ENCODE measurements around the gene GDPD5.

The GDPD5 gene

DNA sequence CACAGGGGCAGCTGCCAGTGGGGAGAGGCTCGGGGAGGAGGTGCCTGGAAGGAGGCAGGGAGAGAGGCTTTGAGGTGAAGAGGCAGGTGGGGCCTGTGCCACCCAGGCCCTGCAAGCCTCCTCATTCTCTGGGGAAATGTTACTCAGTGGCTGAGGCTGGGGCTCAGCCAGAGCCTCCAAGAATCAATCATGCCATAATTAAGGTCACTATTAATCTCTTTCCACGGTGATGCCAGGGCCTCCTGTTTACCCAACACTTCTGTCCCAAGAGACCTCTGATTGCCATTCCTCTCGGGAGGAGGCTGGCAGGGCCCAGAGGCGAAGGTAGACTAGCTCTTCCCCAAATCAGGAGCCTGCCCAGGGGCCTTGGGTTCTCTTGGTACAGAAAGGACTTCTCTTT, 38.4 kb downstream of the GDPD5 start:
- DNase-seq: no peak

GRCh38 chr11:75485742-75486141, 40.0 kb downstream of the GDPD5 start:
- DNase-seq: no peak

- DNase-seq: no peak
Observed at GRCh38 chr11:75482931-75483469, 42.7 kb downstream of the GDPD5 start.

GRCh38 chr11:75481922-75482606, 43.7 kb downstream of the GDPD5 start:
- DNase-seq: no peak

DNA sequence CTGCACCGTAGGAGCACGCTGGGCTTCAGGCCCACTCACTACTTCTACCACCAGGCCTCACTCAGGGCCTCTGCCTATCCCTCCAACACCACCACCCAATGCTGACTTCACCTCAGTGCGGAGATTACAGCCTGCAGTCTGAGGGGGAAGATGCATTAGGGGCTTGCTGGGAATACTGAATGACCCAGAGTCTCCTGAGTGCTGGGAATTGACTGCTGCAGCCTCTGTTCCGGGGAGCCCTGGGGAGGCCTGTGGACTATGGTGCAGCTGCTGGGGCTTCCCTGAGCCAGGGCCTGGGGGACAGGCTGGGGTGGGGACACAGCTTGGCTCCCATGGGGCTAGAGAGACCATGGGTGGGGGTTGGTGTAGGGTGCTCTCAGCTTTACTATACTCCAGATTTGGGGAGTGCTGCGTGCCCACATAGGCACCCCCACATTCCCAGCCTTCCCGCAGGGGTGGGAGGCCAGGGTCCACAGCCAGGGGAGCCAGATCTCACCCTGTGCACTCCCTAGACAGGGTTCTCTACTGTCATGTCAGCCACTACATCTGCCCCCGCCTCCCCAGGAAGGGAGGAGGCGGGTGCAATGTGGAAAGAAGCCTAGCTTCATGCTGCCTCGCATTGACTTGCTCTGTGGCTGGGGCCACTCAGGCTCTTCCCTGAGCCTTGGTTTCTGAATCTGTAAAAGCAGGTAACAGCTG, 44.4 kb downstream of the GDPD5 start:
- DNase-seq: no peak

DNA sequence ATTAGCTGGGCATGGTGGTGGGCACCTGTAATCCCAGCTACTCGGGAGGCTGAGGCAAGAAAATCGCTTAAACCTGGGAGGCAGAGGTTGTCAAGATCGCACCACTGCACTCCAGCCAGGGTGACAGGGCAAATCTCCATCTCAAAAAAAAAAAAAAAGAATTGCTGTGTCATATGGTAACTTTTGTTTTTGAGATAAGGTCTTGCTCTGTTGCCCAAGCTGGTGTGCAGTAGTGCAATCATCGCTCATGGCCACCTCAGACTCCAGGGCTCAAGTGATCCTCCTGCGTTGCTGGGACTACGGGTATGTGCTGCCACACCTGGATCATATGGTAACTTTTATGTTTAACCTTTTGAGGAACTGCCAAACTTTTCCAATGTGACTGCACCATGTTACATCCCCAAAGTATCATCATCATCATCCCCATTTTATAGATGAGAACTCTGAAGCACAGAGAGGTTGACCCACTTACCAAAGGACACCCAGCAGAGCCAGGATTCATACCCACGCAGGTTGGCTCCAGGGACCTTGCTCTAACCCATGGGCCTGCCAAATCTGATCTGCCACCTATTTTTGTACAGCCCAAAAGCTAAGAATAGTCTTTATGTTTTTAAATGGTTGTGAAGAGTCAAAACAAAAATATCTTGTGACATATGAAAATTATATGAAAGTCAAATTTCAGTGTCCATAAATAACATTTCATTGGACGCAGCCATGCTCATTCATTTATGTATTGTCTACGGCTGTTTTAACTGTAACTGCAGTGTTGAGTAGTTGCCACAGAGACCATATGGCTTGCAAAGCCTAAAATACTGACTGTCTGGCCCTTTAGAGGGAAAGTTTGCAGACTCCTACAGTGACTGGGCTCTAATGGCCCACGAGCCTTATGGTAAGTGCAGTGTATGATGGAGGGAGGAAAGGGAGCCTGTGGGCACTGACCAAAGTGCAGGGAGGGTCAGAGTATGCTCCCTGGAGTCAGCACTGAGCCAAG, 45.3 kb downstream of the GDPD5 start:
- DNase-seq: no peak

- no peak for DNase-seq
Observed at GRCh38 chr11:75479597-75480145, 46.1 kb downstream of the GDPD5 start.

DNA sequence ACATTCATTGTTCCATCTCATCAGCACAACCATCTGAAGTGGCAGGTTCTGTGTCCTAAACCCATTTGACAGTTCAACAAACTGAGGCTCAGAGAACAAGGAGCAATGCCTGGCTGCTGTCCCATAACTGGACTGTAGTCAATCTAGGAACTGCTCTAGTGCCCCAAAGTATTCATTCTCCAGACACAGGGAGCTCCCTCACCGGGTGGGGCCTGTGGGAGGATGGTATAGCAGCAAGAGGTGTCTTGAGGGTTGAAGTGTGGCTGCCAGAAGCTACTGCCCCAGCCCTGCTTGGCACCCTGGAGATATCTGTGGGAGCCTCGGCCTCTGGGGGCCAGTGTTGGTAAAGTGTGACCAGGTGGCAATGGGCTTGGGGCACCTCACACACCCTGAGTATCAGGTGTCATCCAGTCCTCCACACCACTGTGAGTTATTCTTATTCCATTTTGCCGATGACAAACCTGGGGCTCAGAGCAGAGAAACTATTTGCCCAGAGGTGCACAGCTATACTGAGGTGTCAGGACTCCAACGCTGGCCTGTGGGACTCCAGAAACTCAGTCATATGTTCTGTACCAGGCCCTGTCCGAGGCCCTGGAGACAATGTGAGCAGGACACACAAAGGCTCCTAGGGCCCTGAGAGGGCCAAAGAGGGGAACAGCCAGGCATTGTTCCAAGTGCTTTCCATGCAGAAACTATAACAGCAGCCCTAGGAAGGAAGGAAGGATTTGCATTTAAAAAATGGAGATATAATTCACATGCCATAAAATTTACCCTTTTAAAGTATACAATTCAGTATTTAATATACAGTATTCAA, 46.8 kb downstream of the GDPD5 start:
- no peak for DNase-seq

DNA sequence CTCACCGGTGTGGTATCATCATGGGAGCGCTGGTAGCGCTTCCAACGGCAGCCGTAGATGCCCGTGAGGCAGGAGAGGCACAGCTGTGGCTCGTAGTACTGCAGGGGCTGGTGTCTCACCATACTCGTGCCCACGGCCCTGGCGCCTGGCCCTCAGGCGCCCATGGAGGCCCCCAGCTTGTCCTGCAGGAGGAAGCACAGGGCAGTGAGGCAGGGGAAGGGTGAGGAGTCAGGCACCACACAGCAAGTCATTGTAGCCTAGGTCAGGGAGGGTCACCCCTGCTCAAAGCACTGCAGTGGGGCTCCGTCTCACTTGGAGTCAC, 48.2 kb downstream of the GDPD5 start:
- DNase-seq: no peak

DNA sequence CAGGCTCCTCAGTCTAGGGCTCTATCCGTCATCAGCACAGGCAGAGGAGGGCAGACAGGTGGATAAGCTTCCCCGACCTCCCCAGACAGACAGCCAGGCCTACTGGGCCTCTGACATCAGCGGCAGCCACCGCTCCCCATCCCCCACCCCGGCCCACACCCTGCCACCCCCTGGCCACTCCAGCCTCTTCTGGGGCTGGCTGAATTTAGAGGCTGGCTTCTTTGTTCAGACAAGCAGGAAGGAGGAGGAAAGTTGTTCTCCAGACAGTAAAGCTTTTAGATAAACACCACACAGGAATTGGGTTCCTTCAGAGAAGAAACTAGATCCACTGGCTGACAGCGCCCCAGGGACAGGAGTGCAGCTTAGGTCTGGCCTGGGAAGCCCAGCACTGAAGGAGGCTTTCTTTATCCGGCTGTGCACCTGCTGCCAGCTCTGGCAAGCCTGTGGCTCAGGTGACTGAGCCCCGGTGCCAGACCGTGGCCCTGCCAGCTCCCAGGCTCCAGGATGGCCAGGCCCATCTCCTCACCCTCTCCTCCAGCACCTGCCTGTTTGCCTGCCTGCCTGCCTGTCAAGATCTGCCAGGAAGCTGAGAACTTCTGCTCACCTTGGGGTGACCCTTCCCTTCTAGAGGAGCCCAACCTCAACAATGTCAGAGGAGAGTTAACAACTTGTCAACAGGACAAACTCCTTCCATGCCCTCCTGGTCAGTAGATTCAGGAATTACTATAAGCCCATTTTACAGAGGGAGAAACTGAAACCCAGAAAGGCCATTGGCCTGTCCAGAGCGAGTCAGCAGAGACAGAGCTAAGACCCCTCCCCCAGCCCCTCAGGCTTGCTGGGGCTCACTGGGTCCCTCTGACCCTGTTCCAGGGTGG, 48.8 kb downstream of the GDPD5 start:
- peak; percentile 66 for DNase-seq

GRCh38 chr11:75475767-75476650, 49.7 kb downstream of the GDPD5 start:
- DNase-seq: no peak

- DNase-seq: no peak
Observed at GRCh38 chr11:75474878-75475766, 50.6 kb downstream of the GDPD5 start.

DNA sequence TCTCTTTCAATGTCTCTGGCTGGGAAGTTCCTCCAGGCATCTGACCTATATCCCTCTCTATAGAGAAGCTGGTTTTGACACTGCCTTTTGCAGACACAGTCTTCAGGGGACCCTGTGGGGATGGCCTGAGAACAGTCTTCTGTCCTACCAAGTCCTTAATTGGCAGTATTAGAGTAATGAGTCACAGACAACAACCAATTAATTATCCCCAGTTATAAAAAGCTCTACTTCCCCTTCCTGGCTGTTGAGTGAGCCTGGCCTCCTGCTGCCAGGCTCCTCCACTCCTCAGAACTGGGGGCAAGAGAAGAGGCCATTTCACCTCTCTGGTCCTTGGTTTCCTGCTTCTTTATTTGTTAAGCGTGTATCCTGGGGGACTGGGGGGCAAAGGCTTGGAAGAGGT, 51.5 kb downstream of the GDPD5 start:
- DNase-seq: no peak

DNA sequence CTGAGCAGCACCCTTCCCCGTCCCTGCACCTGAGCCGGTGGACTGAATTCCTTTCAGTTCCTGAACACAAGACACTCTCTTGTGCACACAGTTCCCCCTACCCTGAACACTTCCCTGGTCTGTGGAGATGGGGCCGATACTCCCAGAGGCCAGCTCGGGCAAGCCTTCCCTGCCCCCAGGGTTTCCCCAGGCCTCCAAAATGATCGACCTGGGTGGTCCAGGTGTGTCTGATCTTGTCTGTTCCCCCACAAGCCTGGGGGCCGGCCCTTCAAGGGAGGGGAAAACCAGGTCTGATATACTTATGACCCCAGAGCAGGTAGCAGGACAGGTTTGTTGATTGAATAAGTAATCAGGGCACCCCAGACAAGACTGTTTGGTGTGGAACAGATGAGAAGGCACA, 52.1 kb downstream of the GDPD5 start:
- DNase-seq: no peak

DNA sequence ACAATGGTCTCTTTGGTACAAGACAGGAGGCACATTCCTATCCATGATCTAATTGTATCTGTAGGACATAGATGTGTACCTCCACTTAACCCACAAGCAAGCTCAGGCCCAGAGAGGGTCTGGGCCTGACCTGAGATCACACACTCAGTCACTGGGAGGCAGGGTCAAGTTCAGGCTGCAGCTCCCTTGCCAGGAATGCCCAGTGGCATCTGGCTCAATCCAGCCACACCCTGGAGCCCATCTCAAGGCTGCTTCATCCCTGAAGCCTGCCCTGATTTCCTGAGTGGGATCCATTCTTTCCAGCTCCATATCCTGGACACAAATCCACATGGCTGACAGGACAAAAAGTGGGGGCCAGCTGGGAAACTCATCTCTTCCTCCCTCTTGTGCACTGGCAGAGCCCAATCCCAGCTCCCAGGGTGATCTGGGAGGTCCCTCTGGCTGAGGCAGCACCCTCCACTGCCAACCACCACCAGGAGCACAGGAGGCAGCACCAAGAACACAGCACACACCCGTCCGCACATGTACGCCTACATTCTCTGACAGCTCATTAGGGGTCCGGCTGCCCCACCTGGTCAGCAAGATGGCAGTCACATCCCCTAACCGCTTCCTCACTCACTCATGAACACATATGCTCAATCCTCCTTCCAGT, 53.5 kb downstream of the GDPD5 start:
- DNase-seq: no peak

- DNase-seq: no peak
Observed at GRCh38 chr11:75471176-75471973, 54.4 kb downstream of the GDPD5 start.

GRCh38 chr11:75470476-75471080, 55.2 kb downstream of the GDPD5 start:
- DNase-seq: no peak

Measured in NCI-H2107 (cell line).